ENCODE measurements around the gene FTSJ3. TPM values are rescaled to one million over a fixed set of nuclear protein-coding genes. Genes with fewer than 3 reads are reported as not detected.

Gene FTSJ3
- total RNA-seq, 1 donor from 2014 or later, result 18.2 TPM

DNA sequence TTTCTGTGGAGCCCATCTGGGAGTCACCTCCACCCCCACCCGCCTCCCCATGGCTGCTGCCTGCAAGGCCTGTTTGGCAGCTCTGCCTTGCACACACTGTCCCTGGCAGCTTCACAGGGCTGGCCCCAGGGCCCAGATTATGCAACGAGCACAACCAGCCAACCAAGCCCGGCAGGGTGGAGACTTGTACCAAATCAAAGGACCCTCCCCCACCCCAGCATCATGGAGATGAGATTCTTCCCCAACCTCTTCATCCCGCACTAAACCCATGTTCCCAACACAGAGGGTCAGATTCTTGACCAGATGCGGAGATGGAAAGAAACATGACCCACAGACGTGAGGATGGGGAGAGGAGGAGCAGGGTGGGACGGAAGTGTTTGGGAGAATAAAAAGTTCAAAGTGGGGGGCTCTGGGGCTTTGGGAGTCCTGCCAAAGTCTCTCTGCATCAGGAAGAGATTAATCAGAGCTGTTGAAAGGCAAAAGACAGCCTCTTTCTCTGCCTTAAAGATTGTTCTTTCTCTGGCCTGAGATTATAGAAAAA, 11.2 kb upstream of the FTSJ3 start:
- no peaks in the 10 kb centered on the region for H3K9me3 ChIP-seq
- H3K36me3 ChIP-seq, result peaks cover 32 to 36% of the 10 kb centered on the region in 2 donors
- DNase-seq (ENCODE audit: low spot score in 2 of 2), result peak; percentile 80 to 96
- TF ChIP-seq, protein P1, sequence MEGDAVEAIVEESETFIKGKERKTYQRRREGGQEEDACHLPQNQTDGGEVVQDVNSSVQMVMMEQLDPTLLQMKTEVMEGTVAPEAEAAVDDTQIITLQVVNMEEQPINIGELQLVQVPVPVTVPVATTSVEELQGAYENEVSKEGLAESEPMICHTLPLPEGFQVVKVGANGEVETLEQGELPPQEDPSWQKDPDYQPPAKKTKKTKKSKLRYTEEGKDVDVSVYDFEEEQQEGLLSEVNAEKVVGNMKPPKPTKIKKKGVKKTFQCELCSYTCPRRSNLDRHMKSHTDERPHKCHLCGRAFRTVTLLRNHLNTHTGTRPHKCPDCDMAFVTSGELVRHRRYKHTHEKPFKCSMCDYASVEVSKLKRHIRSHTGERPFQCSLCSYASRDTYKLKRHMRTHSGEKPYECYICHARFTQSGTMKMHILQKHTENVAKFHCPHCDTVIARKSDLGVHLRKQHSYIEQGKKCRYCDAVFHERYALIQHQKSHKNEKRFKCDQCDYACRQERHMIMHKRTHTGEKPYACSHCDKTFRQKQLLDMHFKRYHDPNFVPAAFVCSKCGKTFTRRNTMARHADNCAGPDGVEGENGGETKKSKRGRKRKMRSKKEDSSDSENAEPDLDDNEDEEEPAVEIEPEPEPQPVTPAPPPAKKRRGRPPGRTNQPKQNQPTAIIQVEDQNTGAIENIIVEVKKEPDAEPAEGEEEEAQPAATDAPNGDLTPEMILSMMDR (IDR thresholded peaks at IDR 0.05), result peak in 1 of 3 experiments; percentile 4
- no peaks in the 10 kb centered on the region for H3K27me3 ChIP-seq
- H3K27ac ChIP-seq, result peak overlapping the region; percentile 89 to 97
- H3K4me1 ChIP-seq, result peaks cover 31 to 47% of the 10 kb centered on the region in 2 donors
- intact Hi-C loops (cut with DNase I), result no loop called here
- peak overlapping the region; percentile 41 to 98 for H3K4me3 ChIP-seq

DNA sequence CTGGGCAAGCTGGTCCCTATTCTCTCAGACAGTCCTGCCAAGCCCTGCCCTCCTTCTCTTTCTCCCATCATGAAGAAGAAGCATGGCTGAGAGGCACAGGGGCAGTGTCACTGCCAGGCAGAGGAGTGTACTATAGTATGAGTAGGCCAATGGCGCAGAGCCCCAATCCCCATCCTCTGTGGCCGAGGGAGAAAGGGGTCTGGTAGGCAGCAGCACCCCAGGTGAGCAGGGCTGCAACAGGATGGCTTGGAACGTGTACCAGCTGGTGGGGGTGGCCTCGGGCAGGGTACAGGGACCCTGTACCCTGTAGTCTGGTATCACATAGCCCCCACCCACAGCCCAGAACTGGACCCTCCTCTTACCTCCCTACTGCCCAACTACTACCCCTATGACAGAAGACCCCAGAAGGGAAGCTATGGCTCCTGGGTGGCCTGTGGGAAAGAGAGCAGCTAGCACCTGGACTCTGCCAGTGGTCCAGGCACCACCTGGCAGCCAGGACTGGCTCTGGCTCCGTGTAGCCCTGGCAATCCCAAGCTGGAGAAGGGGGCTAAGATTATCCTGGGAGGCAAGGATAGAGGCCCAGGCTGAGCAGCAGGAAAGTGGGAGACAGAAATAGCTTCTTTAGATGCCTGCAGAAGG, 10.6 kb upstream of the FTSJ3 start:
- peaks cover 38 to 42% of the 10 kb centered on the region in 2 donors for H3K36me3 ChIP-seq
- H3K4me1 ChIP-seq, result peaks cover 31 to 46% of the 10 kb centered on the region in 2 donors
- H3K27me3 ChIP-seq, result no peaks in the 10 kb centered on the region
- peak overlapping the region; percentile 89 to 97 for H3K27ac ChIP-seq
- H3K9me3 ChIP-seq, result no peaks in the 10 kb centered on the region
- H3K4me3 ChIP-seq, result peak overlapping the region; percentile 41 to 98
- DNase-seq (ENCODE audit: low spot score in 2 of 2), result no peak
- TF ChIP-seq, protein P1 (IDR thresholded peaks at IDR 0.05), result no peak
- intact Hi-C loops (cut with DNase I), result no loop called here

DNA sequence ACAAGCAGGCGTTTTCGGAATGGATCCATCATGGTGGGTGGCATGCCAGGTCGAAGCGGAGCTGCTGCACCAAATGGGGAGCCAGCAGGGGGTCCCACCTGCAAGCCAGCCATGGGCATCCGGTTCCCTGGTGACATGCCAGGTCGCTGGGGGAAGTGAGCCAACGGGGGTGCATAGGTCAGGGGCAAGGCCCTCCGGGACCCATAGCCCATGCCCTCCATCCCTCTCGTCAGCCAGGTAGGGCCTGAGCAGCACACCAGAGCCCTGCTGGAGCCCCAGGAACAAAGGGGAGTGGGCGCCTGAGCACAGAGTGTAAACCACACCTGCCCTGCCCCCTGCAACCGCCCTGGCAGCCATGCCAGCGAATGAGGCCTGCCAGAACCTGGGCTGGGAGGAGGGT, 10.0 kb upstream of the FTSJ3 start:
- H3K27ac ChIP-seq, result peak overlapping the region; percentile 89 to 97
- H3K9me3 ChIP-seq, result no peaks in the 10 kb centered on the region
- TF ChIP-seq, protein P1 (IDR thresholded peaks at IDR 0.05), result no peak
- peaks cover 44 to 48% of the 10 kb centered on the region in 2 donors for H3K36me3 ChIP-seq
- peak overlapping the region in 1 of 2 donors; percentile 98 for H3K4me3 ChIP-seq
- H3K4me1 ChIP-seq, result peaks cover 31 to 44% of the 10 kb centered on the region in 2 donors
- intact Hi-C loops (cut with DNase I), result no loop called here
- DNase-seq (ENCODE audit: low spot score in 2 of 2), result no peak
- no peaks in the 10 kb centered on the region for H3K27me3 ChIP-seq

DNA sequence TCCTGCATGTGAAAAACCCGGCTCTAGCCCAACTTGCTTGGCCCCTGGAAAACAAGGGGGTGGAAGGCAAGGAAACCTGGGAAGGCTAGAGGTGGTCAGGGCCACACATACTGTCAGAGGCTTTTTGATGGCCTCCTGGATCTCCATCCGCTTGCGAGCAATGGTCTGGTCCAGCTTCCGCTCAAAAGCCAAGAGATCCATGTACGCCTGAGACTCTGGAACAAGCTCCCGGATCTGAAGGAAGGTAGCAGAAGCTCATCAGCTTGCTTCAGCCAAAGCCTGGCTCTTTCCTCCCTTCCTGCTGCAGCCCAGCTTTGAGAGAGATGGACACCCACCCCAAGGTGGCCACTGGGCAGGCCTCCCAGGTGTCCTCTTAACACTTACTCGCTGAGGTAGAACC, 9.3 kb upstream of the FTSJ3 start:
- Histone ChIP-seq H3K4me1 (peaks cover 31 to 44% of the 10 kb centered on the region in 2 donors), H3K27ac (peak overlapping the region in 1 of 2 donors; percentile 97), H3K4me3 (no peak overlapping the region), H3K27me3 (no peaks in the 10 kb centered on the region), H3K9me3 (no peaks in the 10 kb centered on the region), H3K36me3 (peaks cover 51 to 55% of the 10 kb centered on the region in 2 donors)
- intact Hi-C loops (cut with DNase I), result no loop called here
- DNase-seq (ENCODE audit: low spot score in 2 of 2), result no peak
- TF ChIP-seq, protein P1 (IDR thresholded peaks at IDR 0.05), result no peak

DNA sequence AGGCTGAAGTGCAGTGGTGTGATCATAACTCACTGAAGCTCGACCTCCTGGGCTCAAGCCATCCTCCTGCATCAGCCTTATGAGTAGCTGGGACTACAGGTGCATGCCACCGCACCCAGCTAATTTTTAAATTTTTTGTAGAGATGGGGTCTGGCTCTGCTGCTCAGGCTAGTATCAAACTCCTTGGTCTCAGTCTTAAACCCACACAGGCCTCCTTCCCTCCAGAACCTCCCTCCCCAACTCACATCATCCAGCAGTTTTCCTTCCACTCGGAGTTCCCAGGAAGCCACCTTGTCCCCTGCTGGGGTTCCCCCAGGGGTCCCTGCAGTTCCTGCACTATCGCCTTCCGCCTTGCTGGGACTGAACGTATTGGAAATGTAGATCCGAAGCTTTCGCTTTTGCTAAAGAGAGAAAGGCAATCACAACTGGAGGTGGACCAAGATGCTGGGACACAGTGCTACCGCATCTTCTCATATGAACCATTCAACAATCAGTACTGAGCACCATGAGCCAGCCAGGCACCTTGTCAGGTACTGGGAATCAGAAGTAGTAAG, 7.8 kb upstream of the FTSJ3 start:
- TF ChIP-seq, protein P1 (IDR thresholded peaks at IDR 0.05), result no peak
- Histone ChIP-seq H3K27me3 (no peaks in the 10 kb centered on the region), H3K36me3 (peaks cover 67 to 71% of the 10 kb centered on the region in 2 donors), H3K9me3 (no peaks in the 10 kb centered on the region), H3K4me1 (peaks cover 21 to 32% of the 10 kb centered on the region in 2 donors), H3K27ac (no peak overlapping the region), H3K4me3 (no peak overlapping the region)
- DNase-seq (ENCODE audit: low spot score in 2 of 2), result no peak
- intact Hi-C loops (cut with DNase I), result no loop called here
